SK-N-SH treated with all-trans-retinoic acid at 6 μM for 48 hours (cell line): ENCODE data around the gene STAG1.

ENCODE experiments used
- OSR1 ChIP-seq: fragments of 250-450 bp; sonication (Bioruptor Pico); IDR thresholded peaks from 2 replicates; pipeline ENCODE4 v1.8.0; 2022; ENCODE audit warnings: moderate library complexity, mild to moderate bottlenecking, inconsistent platforms
- ZNF565 ChIP-seq: fragments of 450-650 bp; formaldehyde crosslinking; conservative IDR thresholded peaks from 2 replicates; pipeline ENCODE4 v1.5.0; 2020; ENCODE audit warnings: low read depth, mild to moderate bottlenecking, moderate library complexity
- ZNF70 ChIP-seq: fragments of 450-650 bp; formaldehyde crosslinking; IDR thresholded peaks from 2 replicates; pipeline ENCODE4 v1.5.0; 2020; ENCODE audit warnings: mild to moderate bottlenecking, moderate library complexity
- TF ChIP-seq, protein P1 (sequence below): fragments of 250-450 bp; sonication (Bioruptor Pico); IDR thresholded peaks from 2 replicates; pipeline ENCODE4 v1.8.0; 2020; ENCODE audit warnings: mild to moderate bottlenecking, moderate library complexity, borderline replicate concordance
- TF ChIP-seq, protein P2 (sequence below): fragments of 250-450 bp; sonication (Bioruptor Pico); IDR thresholded peaks from 2 replicates; pipeline ENCODE4 v1.5.0; 2020; ENCODE audit warnings: mild to moderate bottlenecking, moderate library complexity
- TF ChIP-seq, protein P3 (sequence below): fragments of 250-450 bp; sonication (Bioruptor Pico); IDR thresholded peaks from 2 replicates; pipeline ENCODE4 v1.5.1; 2020; ENCODE audit warnings: low read depth, mild to moderate bottlenecking, moderate library complexity
- TF ChIP-seq, protein P4 (sequence below): fragments of 250-450 bp; sonication (Bioruptor Pico); IDR thresholded peaks from 2 replicates; pipeline ENCODE4 v1.5.1; 2021; ENCODE audit warnings: mild to moderate bottlenecking, moderate library complexity

DNA sequence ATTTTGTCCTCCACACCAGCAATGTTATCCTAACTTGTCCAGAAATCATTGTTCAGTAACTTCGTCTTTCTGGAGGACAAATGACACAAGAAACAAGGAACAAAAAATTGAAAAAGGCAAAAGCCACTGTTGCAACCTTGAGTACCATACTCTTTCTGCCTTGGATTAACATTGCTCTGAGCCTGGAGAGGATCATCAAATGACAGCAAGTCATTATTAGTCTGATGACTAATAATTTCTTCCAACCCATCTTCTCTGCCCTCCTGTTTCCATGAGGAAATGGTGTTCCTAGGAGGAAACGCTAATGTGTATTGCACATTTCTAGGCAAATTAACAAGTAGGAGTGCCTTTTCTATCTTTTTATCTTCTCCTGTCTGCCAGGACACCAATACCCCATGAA lies 348.1 kb downstream of the STAG1 start:
- TF ChIP-seq, protein P1, sequence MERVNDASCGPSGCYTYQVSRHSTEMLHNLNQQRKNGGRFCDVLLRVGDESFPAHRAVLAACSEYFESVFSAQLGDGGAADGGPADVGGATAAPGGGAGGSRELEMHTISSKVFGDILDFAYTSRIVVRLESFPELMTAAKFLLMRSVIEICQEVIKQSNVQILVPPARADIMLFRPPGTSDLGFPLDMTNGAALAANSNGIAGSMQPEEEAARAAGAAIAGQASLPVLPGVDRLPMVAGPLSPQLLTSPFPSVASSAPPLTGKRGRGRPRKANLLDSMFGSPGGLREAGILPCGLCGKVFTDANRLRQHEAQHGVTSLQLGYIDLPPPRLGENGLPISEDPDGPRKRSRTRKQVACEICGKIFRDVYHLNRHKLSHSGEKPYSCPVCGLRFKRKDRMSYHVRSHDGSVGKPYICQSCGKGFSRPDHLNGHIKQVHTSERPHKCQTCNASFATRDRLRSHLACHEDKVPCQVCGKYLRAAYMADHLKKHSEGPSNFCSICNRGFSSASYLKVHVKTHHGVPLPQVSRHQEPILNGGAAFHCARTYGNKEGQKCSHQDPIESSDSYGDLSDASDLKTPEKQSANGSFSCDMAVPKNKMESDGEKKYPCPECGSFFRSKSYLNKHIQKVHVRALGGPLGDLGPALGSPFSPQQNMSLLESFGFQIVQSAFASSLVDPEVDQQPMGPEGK (CRISPR knock-in tag), result no peak
- TF ChIP-seq, protein P2, sequence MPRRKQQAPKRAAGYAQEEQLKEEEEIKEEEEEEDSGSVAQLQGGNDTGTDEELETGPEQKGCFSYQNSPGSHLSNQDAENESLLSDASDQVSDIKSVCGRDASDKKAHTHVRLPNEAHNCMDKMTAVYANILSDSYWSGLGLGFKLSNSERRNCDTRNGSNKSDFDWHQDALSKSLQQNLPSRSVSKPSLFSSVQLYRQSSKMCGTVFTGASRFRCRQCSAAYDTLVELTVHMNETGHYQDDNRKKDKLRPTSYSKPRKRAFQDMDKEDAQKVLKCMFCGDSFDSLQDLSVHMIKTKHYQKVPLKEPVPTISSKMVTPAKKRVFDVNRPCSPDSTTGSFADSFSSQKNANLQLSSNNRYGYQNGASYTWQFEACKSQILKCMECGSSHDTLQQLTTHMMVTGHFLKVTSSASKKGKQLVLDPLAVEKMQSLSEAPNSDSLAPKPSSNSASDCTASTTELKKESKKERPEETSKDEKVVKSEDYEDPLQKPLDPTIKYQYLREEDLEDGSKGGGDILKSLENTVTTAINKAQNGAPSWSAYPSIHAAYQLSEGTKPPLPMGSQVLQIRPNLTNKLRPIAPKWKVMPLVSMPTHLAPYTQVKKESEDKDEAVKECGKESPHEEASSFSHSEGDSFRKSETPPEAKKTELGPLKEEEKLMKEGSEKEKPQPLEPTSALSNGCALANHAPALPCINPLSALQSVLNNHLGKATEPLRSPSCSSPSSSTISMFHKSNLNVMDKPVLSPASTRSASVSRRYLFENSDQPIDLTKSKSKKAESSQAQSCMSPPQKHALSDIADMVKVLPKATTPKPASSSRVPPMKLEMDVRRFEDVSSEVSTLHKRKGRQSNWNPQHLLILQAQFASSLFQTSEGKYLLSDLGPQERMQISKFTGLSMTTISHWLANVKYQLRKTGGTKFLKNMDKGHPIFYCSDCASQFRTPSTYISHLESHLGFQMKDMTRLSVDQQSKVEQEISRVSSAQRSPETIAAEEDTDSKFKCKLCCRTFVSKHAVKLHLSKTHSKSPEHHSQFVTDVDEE (CRISPR knock-in tag), result no peak
- no peak for TF ChIP-seq OSR1 (CRISPR knock-in tag)
- TF ChIP-seq, protein P3, sequence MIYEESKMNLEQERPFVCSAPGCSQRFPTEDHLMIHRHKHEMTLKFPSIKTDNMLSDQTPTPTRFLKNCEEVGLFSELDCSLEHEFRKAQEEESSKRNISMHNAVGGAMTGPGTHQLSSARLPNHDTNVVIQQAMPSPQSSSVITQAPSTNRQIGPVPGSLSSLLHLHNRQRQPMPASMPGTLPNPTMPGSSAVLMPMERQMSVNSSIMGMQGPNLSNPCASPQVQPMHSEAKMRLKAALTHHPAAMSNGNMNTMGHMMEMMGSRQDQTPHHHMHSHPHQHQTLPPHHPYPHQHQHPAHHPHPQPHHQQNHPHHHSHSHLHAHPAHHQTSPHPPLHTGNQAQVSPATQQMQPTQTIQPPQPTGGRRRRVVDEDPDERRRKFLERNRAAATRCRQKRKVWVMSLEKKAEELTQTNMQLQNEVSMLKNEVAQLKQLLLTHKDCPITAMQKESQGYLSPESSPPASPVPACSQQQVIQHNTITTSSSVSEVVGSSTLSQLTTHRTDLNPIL (CRISPR knock-in tag), result no peak
- TF ChIP-seq, protein P4, sequence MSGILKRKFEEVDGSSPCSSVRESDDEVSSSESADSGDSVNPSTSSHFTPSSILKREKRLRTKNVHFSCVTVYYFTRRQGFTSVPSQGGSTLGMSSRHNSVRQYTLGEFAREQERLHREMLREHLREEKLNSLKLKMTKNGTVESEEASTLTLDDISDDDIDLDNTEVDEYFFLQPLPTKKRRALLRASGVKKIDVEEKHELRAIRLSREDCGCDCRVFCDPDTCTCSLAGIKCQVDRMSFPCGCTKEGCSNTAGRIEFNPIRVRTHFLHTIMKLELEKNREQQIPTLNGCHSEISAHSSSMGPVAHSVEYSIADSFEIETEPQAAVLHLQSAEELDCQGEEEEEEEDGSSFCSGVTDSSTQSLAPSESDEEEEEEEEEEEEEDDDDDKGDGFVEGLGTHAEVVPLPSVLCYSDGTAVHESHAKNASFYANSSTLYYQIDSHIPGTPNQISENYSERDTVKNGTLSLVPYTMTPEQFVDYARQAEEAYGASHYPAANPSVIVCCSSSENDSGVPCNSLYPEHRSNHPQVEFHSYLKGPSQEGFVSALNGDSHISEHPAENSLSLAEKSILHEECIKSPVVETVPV (CRISPR knock-in tag), result no peak
- no peak for TF ChIP-seq ZNF565
- no peak for TF ChIP-seq ZNF70 (CRISPR knock-in tag)
